ENCODE data around the gene PKD1L1.

DNA sequence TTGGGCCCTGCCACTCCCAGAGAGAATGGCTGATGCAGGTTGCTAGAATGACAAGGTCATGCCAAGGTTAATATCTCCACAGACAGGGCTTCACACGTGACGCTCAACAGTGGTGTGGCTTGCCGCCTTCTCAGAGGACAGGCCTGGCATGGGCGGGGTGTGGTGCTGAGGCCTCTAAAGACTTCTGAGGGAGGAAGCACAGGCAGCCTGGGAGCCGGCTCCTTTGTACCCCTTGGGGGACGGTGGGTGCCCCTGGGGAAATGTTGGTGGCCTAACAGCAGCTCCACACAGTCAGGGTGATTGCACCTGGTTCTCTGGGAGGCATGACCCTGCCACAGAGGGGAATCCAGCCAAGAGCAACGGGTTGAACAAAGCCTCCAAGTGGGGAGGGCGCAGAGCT is 115.1 kb downstream of the PKD1L1 start:
- TF ChIP-seq, protein P1, sequence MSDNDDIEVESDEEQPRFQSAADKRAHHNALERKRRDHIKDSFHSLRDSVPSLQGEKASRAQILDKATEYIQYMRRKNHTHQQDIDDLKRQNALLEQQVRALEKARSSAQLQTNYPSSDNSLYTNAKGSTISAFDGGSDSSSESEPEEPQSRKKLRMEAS (IDR thresholded peaks at IDR 0.05; ENCODE audit: low read depth, low read length) = no peak
- TF ChIP-seq POLR2A (IDR thresholded peaks at IDR 0.05; ENCODE audit: extremely low read depth, insufficient read length) = no peak
- TF ChIP-seq, protein P2, sequence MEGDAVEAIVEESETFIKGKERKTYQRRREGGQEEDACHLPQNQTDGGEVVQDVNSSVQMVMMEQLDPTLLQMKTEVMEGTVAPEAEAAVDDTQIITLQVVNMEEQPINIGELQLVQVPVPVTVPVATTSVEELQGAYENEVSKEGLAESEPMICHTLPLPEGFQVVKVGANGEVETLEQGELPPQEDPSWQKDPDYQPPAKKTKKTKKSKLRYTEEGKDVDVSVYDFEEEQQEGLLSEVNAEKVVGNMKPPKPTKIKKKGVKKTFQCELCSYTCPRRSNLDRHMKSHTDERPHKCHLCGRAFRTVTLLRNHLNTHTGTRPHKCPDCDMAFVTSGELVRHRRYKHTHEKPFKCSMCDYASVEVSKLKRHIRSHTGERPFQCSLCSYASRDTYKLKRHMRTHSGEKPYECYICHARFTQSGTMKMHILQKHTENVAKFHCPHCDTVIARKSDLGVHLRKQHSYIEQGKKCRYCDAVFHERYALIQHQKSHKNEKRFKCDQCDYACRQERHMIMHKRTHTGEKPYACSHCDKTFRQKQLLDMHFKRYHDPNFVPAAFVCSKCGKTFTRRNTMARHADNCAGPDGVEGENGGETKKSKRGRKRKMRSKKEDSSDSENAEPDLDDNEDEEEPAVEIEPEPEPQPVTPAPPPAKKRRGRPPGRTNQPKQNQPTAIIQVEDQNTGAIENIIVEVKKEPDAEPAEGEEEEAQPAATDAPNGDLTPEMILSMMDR (IDR thresholded peaks at IDR 0.05; ENCODE audit: low read depth, low read length) = no peak

All from NB4 (cell line).